GM12878 (cell line): ENCODE measurements around the gene VSX1. TPM values are rescaled to one million over a fixed set of nuclear protein-coding genes. Genes with fewer than 3 reads are reported as not detected.

Experiments used
- ATAC-seq: fragments of 200-7000 bp; cut with Tn5 transposase; 3 replicates; pipeline ENCODE4 v1.9.1; 2020; ENCODE audit warnings: mild to moderate bottlenecking, moderate library complexity
- BruUV-seq: library from RNA; stranded (reverse); fragments of 400-500 nt; replicated peaks from 2 replicates; lab custom pipeline; 2021; lab: Mats Ljungman, UMichigan
- CTCF ChIA-PET: fragments of 300-600 bp; sonication (Branson Sonifier 250); formaldehyde crosslinking; extraction: SDS; loops from one replicate; lab custom pipeline; 2021; ENCODE audit warnings: inconsistent platforms; lab: Yijun Ruan, JAX
- POLR2A ChIA-PET: fragments of 350-600 bp; formaldehyde crosslinking; extraction: SDS; loops from one replicate; lab custom pipeline; 2021; ENCODE audit warnings: inconsistent platforms; lab: Charles Lee
- RAD21 ChIA-PET: fragments of 300-600 bp; sonication (Branson Sonifier 250); formaldehyde crosslinking; loops from one replicate; lab custom pipeline; 2023; ENCODE audit warnings: antibody characterized with exemption; ENCODE audit not compliant: unreplicated experiment; lab: Charles Lee
- SMC1A ChIA-PET: fragments of 300-600 bp; sonication (Branson Sonifier 250); formaldehyde crosslinking; loops from one replicate; lab custom pipeline; 2023; ENCODE audit not compliant: unreplicated experiment, uncharacterized antibody; lab: Charles Lee
- DNase-seq: peaks from one replicate; pipeline ENCODE4 v3.0.0-alpha.2; 2011; ENCODE audit warnings: low read depth, low spot score
- FAIRE-seq: peaks from 3 replicates; lab custom pipeline; 2011; peaks lifted over from hg19 to GRCh38; lab: Jason Lieb, UNC
- H2AFZ ChIP-seq: 2 replicates; pipeline ENCODE4 v1.6.0; 2011; ENCODE audit warnings: low read depth, low read length, control low read depth; ENCODE audit not compliant: control insufficient read depth
- H3K27ac ChIP-seq: 2 replicates; pipeline ENCODE4 v1.5.1; 2011; ENCODE audit warnings: control low read depth; ENCODE audit not compliant: control insufficient read depth, insufficient read depth
- H3K27me3 ChIP-seq, 2 experiments: replicated peaks in 1 of 2; 2 replicates each; pipeline versions ENCODE4 v1.6.0 to v1.6.1; 2011; ENCODE audit warnings: low read length in 1 of 2; ENCODE audit not compliant: control insufficient read depth in 2 of 2, insufficient read depth in 2 of 2
- H3K36me3 ChIP-seq, 2 experiments: 2 replicates each; pipeline ENCODE4 v1.5.1; 2011; ENCODE audit warnings: low read length in 1 of 2; ENCODE audit not compliant: control insufficient read depth in 2 of 2, insufficient read depth in 2 of 2
- H3K4me1 ChIP-seq: 2 replicates; pipeline ENCODE4 v1.6.1; 2011; ENCODE audit warnings: mild to moderate bottlenecking, low read length, moderate library complexity, mixed read lengths; ENCODE audit not compliant: control insufficient read depth, insufficient read depth
- H3K4me2 ChIP-seq: 2 replicates; pipeline ENCODE4 v1.6.0; 2011; ENCODE audit warnings: control low read depth; ENCODE audit not compliant: control insufficient read depth, insufficient read depth
- H3K4me3 ChIP-seq: fragments of 200-600 bp; sonication (generic); 2 replicates; pipeline ENCODE4 v1.5.1; 2016
- H3K79me2 ChIP-seq: 2 replicates; pipeline ENCODE4 v1.6.0; 2011; ENCODE audit warnings: low read length; ENCODE audit not compliant: control insufficient read depth, insufficient read depth
- H3K9ac ChIP-seq: 2 replicates; pipeline ENCODE4 v1.8.0; 2011; ENCODE audit warnings: low read length, control low read depth, mixed read lengths; ENCODE audit not compliant: control insufficient read depth, insufficient read depth
- H3K9me3 ChIP-seq: replicated peaks from 3 replicates; pipeline ENCODE4 v1.5.1; 2011; ENCODE audit warnings: mild to moderate bottlenecking, low read length; ENCODE audit not compliant: control insufficient read depth, insufficient read depth
- H4K20me1 ChIP-seq: 2 replicates; pipeline ENCODE4 v1.6.0; 2011; ENCODE audit not compliant: control insufficient read depth, insufficient read depth
- BMI1 ChIP-seq: fragments of 450-650 bp; IDR thresholded peaks from 2 replicates; pipeline ENCODE4 v1.6.1; 2016; ENCODE audit warnings: mild to moderate bottlenecking, moderate library complexity, borderline replicate concordance
- CHD1 ChIP-seq: IDR thresholded peaks from 2 replicates; pipeline ENCODE4 v1.6.1; 2012; ENCODE audit warnings: low read depth, low read length, improper control_type of control experiment
- CTCF ChIP-seq, 3 experiments: IDR thresholded peaks in 2 of 3; conservative IDR thresholded peaks in 1 of 3; 2 replicates each; pipeline ENCODE4 v1.5.1; 2011; ENCODE audit warnings: low read depth in 3 of 3, low read length in 3 of 3, mild to moderate bottlenecking in 3 of 3, control low read depth in 2 of 3, moderate library complexity in 2 of 3, inconsistent platforms in 1 of 3, mixed read lengths in 1 of 3; ENCODE audit not compliant: control insufficient read depth in 2 of 3, insufficient read depth in 1 of 3; ENCODE audit errors: extremely low read depth in 1 of 3
- EZH2 ChIP-seq: IDR thresholded peaks from 2 replicates; pipeline ENCODE4 v1.6.1; 2012; ENCODE audit warnings: low read depth, mild to moderate bottlenecking, control low read depth, inconsistent platforms, low read length, borderline replicate concordance; ENCODE audit not compliant: control insufficient read depth
- HDAC6 ChIP-seq: fragments of 200-600 bp; sonication (generic); IDR thresholded peaks from one replicate; pipeline ENCODE4 v1.8.0; 2017; ENCODE audit warnings: antibody characterized with exemption; ENCODE audit not compliant: unreplicated experiment
- IKZF1 ChIP-seq: fragments of 450-650 bp; conservative IDR thresholded peaks from 2 replicates; pipeline ENCODE4 v1.6.1; 2017; ENCODE audit warnings: antibody characterized with exemption, mild to moderate bottlenecking
- NFXL1 ChIP-seq: fragments of 450-650 bp; IDR thresholded peaks from 2 replicates; pipeline ENCODE4 v1.6.1; 2017; ENCODE audit warnings: antibody characterized with exemption, mild to moderate bottlenecking, borderline replicate concordance
- NKRF ChIP-seq: fragments of 450-650 bp; conservative IDR thresholded peaks from 2 replicates; pipeline ENCODE4 v1.6.1; 2017; ENCODE audit warnings: mild to moderate bottlenecking, moderate library complexity
- PBX3 ChIP-seq: IDR thresholded peaks from 2 replicates; pipeline ENCODE4 v1.6.1; 2011; ENCODE audit warnings: mild to moderate bottlenecking, low read depth, low read length, moderate library complexity; ENCODE audit not compliant: insufficient replicate concordance
- RELB ChIP-seq: fragments of 450-650 bp; IDR thresholded peaks from 2 replicates; pipeline ENCODE4 v1.6.1; 2017; ENCODE audit warnings: low read depth, mild to moderate bottlenecking, moderate library complexity
- STAT3 ChIP-seq: IDR thresholded peaks from 2 replicates; pipeline ENCODE4 v1.6.1; 2011; ENCODE audit warnings: low read depth, low read length, improper control_type of control experiment
- YY1 ChIP-seq: IDR thresholded peaks from 2 replicates; pipeline ENCODE4 v1.6.1; 2011; ENCODE audit warnings: low read depth, mild to moderate bottlenecking, low read length
- WGBS: methylation state at CpG from one replicate; pipeline ENCODE4 v1.1.6; 2016; ENCODE audit warnings: low lambda C conversion rate; ENCODE audit not compliant: insufficient replicate concordance, insufficient coverage; ENCODE audit errors: missing lambda C conversion rate; 5-methylcytosine and 5-hydroxymethylcytosine counted together
- in situ Hi-C: fragments of 300-500 bp; cut with MboI; formaldehyde crosslinking; loops from 9 replicates; pipeline ENCODE4 v1.14.3; 2018; ENCODE audit warnings: mixed read lengths
- intact Hi-C: fragments of 100-400 bp; cut with micrococcal nuclease; formaldehyde crosslinking; loops from one replicate; pipeline ENCODE4 v1.14.2; 2022; ENCODE audit not compliant: unreplicated experiment
- polyA plus RNA-seq, 11 experiments: library from polyadenylated mRNA; depleted of rRNA in 4 of 11; unstranded in 6 of 11; stranded (reverse) in 5 of 11; fragments of >200 nt; fragmentation: Nextera tagmentation in 4 of 11; fragmentation: Illumina TruSeq in 1 of 11; extraction: Ambion mirVana in 4 of 11; extraction: Trizol in 1 of 11; gene quantifications; 1 replicate in 1 of 11; 2 replicates in 10 of 11; pipeline versions ENCODE4 v1.2.1 to v1.2.3, GENCODE V29; 2011 to 2016; ENCODE audit warnings: inconsistent platforms in 2 of 11, missing spikeins in 2 of 11, low read depth in 1 of 11
- total RNA-seq, 4 experiments: library from RNA; depleted of rRNA in 3 of 4; stranded (reverse); fragments of >200 nt in 3 of 4; fragmentation: Illumina TruSeq in 1 of 4; extraction: Trizol in 1 of 4; gene quantifications; 2 replicates each; pipeline versions ENCODE4 v1.2.1 to v1.2.3, GENCODE V29; 2013 to 2021

VSX1 gene
- total and polyA plus RNA-seq, 10 of the 15 experiments (the other 5 are each of a cell fraction or from before 2014, with no cell fraction given), result 0.05 TPM; not detected in 9

- SMC1A ChIA-PET, result no interaction called here
- peaks cover 6% of the 10 kb centered on the region for H3K79me2 ChIP-seq
- intact Hi-C loops, result no loop called here
These were observed 34.2 kb downstream of the VSX1 start for GRCh38 chr20:25047766-25048165.

More at GRCh38 chr20:25047766-25048165, 34.2 kb downstream of the VSX1 start:
- FAIRE-seq (no peak), DNase-seq (no peak), ATAC-seq (no peak)
- ChIA-PET RAD21 (no interaction called here), POLR2A (no interaction called here), CTCF (no interaction called here)
- peaks cover 4 to 11% of the 10 kb centered on the region in 2 experiments; a peak in 3 of 4 replicates for H3K36me3 ChIP-seq
- no peak for TF ChIP-seq BMI1
- no peak for TF ChIP-seq RELB
- no peak for TF ChIP-seq NFXL1
- no peak for TF ChIP-seq CHD1
- TF ChIP-seq YY1, result no peak
- no peak for TF ChIP-seq STAT3
- TF ChIP-seq IKZF1, result no peak
- TF ChIP-seq NKRF, result no peak
- TF ChIP-seq HDAC6, result no peak
- TF ChIP-seq EZH2, result no peak
- TF ChIP-seq PBX3, result no peak
- no peak for TF ChIP-seq CTCF (IDR thresholded peaks at IDR 0.05 in 2 of 3, conservative IDR thresholded peaks at IDR 0.05 in 1 of 3; ENCODE audit: control insufficient read depth in 2 of 3, extremely low read depth in 1 of 3, insufficient read depth in 1 of 3, low read depth in 3 of 3, low read length in 3 of 3)
- in situ Hi-C loops, result no loop called here
- no peak overlapping the region for H2AFZ ChIP-seq
- no peaks in the 10 kb centered on the region for H3K27me3 ChIP-seq
- peaks cover 5% of the 10 kb centered on the region; the same call in 1 of the 2 replicates for H4K20me1 ChIP-seq
- H3K9me3 ChIP-seq, result no peaks in the 10 kb centered on the region
- H3K9ac ChIP-seq, result no peak overlapping the region
- no peak overlapping the region for H3K4me2 ChIP-seq
- H3K4me1 ChIP-seq, result peaks cover 28% of the 10 kb centered on the region
- WGBS, result 93% methylated on average over 13 of the region's 13 CpGs
- no peak overlapping the region for H3K4me3 ChIP-seq
- no peak overlapping the region for H3K27ac ChIP-seq
- no TSS peak for BruUV-seq
